GM10248 (cell line): ENCODE data around the gene F2RL2.
"Not testable (repeated sequence)": the region's sequence is repeated elsewhere in the genome, so short reads cannot be mapped to it uniquely, and the experiment has no call there.

Source experiments
- CTCF ChIA-PET: fragments of 300-600 bp; sonication (Branson Sonifier 250); formaldehyde crosslinking; extraction: SDS; loops from one replicate; lab custom pipeline; 2021; ENCODE audit warnings: antibody characterized with exemption; lab: Yijun Ruan, JAX
- POLR2A ChIA-PET: fragments of 350-650 bp; sonication (Branson Sonifier 250); formaldehyde crosslinking; extraction: SDS; loops from one replicate; lab custom pipeline; 2020; ENCODE audit warnings: antibody characterized with exemption; lab: Yijun Ruan, JAX
- DNase-seq: peaks from one replicate; pipeline ENCODE4 v3.0.0; 2012; ENCODE audit errors: extremely low spot score
- TF ChIP-seq, protein P1 (sequence below): IDR thresholded peaks from 2 replicates; pipeline ENCODE4 v1.5.1; 2012; ENCODE audit warnings: mild to moderate bottlenecking, low read depth; ENCODE audit errors: extremely low read depth, missing control alignments, control extremely low read depth

Gene F2RL2

DNA sequence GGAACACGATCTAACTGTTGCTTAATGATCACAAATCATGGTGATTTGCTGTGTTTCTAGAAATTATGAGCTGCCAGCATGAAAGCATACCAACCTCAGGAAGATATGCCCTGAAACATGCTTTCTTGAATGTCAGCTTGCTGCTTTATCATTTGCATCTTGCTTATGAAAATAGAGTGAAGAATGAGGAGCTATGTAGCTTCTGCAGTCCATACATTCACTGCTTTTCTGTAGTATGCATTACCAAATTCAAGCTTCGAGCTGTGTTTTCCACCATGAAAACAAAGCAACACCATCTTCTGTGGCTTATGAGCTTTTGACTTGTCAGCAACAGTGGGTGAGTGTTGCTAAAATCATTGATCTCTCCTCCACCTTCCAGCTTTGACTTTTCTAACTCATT is 16.5 kb downstream of the F2RL2 start:
- TF ChIP-seq, protein P1, sequence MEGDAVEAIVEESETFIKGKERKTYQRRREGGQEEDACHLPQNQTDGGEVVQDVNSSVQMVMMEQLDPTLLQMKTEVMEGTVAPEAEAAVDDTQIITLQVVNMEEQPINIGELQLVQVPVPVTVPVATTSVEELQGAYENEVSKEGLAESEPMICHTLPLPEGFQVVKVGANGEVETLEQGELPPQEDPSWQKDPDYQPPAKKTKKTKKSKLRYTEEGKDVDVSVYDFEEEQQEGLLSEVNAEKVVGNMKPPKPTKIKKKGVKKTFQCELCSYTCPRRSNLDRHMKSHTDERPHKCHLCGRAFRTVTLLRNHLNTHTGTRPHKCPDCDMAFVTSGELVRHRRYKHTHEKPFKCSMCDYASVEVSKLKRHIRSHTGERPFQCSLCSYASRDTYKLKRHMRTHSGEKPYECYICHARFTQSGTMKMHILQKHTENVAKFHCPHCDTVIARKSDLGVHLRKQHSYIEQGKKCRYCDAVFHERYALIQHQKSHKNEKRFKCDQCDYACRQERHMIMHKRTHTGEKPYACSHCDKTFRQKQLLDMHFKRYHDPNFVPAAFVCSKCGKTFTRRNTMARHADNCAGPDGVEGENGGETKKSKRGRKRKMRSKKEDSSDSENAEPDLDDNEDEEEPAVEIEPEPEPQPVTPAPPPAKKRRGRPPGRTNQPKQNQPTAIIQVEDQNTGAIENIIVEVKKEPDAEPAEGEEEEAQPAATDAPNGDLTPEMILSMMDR: no peak
- POLR2A ChIA-PET: no interaction called here
- CTCF ChIA-PET: interaction anchor here (0.8 to 2.6 kb wide), 7 partner anchors 9 to 168 kb away, joined by 3 to 17 read pairs (median 4); no protein-coding TSS in a partner anchor
- no peak for DNase-seq

DNA sequence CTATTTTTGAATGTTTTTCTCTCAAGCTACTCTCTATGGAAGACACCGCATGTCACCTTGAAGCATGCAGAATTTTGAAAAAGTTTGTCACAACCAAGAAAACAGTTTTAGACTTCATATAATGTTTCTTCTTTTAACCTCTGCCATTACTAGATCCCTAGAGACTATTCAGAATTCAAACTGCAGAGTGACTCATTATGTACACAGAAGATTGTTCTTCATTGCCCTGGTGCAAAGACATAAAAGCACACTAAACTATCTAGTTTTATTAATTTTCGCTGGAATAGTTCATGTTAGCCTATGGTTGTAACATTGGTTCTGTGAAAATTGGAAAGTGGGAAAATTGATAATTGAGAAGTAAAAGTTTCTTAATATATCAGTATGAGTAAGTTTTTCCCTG is 18.4 kb downstream of the F2RL2 start:
- TF ChIP-seq, protein P1: no peak
- ChIA-PET POLR2A (no interaction called here), CTCF (interaction anchor here (0.8 to 8.6 kb wide), 3 partner anchors 36 to 170 kb away, joined by 3 to 145 read pairs (median 3); no protein-coding TSS in a partner anchor)
- no peak for DNase-seq

DNA sequence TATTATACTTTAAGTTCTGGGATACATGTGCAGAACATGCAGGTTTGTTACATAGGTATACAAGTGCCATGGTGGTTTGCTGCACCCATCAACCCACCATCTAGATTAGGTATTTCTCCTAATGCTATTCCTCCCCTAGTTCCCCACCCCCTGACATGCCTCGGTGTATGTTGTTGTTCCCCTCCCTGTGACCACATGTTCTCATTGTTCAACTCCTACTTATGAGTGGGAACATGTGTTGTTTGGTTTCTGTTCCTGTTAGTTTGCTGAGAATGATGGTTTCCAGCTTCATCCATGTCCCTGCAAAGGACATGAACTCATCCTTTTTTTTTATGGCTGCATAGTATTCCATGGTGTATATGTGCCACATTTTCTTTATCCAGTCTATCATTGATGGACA is 19.2 kb downstream of the F2RL2 start:
- CTCF ChIA-PET: interaction anchor here (1.0 to 8.6 kb wide), 3 partner anchors 13 to 171 kb away, joined by 3 to 145 read pairs (median 31); no protein-coding TSS in a partner anchor
- DNase-seq, POLR2A ChIA-PET: not testable (repeated sequence)

DNA sequence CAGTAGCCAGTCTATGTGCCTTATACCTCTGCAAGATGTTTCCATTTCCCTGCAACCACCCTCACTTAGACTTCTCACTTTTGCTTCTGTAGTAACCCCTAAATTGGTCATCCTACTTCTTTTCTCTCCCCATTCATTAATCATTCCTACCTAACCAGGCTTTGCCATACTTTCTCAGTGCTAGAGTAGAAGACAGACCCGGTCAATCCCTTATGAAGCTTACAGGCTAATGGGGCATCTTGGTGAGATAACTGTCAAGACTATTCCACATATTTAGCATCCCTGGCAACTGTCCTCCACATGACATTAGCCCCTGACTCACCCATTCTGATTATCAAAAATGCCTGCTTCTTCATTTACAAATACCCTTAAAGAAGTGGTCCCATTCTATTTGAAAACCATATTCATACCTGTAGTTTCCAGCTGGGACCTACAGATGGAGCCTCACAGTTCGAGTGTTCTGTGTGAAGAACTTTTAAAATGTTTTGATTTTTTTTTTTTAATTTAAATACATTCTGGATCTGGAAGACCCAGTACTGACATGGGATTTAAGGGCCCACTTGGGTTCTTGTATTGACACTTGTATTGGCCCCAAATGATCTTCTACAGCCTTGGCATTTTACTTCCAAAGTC is 21.0 kb downstream of the F2RL2 start:
- no peak for DNase-seq
- TF ChIP-seq, protein P1: no peak
- POLR2A ChIA-PET: no interaction called here
- CTCF ChIA-PET: interaction anchor here (0.7 to 8.6 kb wide), 19 partner anchors 9 to 334 kb away, joined by 3 to 145 read pairs (median 5); no protein-coding TSS in a partner anchor

DNA sequence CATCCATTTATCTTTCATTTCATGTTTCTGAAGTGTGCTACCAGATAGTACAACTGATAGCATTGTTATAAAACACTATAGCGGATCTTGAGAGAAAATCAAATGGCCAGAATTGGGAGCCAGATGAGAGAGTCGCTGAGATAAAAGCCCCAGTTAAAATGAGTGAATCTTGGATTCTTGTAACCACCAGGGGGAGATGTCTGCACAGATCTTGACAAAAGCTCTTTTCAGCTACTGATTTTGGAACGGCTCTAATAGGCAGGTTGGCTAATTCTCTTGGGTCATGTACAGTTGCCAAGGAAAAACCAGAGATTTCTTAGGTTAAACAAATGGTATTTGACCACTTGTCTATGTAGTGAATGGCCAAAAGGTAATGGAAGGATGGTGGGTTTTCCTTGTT is 21.7 kb downstream of the F2RL2 start:
- ChIA-PET CTCF (interaction anchor here (0.7 to 8.6 kb wide), 20 partner anchors 9 to 333 kb away, joined by 3 to 145 read pairs (median 5); no protein-coding TSS in a partner anchor), POLR2A (no interaction called here)

DNA sequence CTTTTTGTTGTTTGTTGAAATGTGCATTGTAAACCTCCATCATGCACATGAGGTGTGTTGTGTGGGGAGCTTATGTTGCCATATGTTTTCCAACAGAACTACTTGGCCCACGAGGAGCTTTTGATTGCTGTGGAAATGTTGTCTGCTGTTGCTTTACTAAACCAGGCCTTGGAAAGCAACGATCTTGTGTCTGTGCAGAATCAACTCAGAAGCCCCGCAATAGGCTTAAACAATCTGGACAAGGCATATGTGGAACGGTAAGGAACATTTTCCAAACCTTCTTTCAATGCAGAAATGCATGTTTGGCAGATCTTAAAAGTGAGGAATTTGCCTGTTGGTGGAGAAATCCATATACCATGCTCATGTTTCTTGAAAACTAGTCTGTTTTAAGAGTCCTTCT is 22.5 kb downstream of the F2RL2 start:
- ChIA-PET POLR2A (no interaction called here), CTCF (interaction anchor here (0.6 to 8.6 kb wide), 17 partner anchors 9 to 197 kb away, joined by 3 to 145 read pairs (median 6); partner anchors contain the start of gene IQGAP2)
- DNase-seq: no peak
- TF ChIP-seq, protein P1: no peak

More for the DNA sequence above, 21.7 kb downstream of the F2RL2 start:
- DNase-seq: peak; percentile 42
- TF ChIP-seq, protein P1: peak; percentile 64

DNA sequence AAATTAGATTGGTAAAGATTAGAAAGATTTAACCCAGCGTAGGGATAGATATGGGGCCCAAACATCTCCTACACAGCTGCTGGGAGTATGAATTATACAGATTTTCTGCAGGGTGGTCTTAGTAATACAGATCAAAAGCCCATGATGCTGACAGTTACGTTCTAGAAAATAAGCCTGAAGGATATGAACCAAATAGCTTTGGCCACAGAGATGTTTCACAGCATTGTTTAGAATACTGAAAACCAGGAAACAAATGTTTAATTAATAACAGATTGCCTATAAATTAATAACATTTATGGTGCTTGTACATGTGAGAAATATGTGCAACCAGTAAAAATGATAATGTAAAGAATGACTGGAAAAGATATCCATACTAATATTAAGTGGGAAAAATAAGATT is 24.7 kb downstream of the F2RL2 start:
- TF ChIP-seq, protein P1: no peak
- CTCF ChIA-PET: interaction anchor here (0.8 to 8.6 kb wide), 7 partner anchors 13 to 176 kb away, joined by 3 to 145 read pairs (median 4); no protein-coding TSS in a partner anchor
- POLR2A ChIA-PET: no interaction called here

More for the DNA sequence above, 24.7 kb downstream of the F2RL2 start:
- DNase-seq: no peak
